Fibroblast of skin of scalp (primary cell): ENCODE measurements around the gene SPECC1L.
A peak's percentile ranks its signal among the peaks of the same experiment; 100 is the strongest.

Experiments used
- DNase-seq: peaks from one replicate; pipeline ENCODE4 v3.0.0-alpha.2; 2013

The SPECC1L gene

DNA sequence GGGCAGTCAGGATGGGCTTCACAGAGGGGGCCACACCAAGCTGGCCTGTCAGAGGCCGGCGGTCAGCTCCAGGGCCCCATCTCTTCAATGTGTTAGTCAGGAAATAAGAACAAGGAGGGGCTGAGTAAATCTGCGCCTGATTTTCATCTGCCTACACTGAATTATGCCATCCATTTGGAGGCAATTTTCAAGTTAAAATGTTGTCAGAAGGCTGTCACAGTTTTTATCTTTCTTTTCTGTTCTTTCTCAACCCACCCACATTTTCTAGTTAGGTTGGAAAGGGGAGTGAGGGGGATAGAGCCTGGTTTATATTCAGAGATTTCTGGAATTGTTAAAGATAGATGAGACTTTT is 175.6 kb downstream of the SPECC1L start:
- DNase-seq = no peak

DNA sequence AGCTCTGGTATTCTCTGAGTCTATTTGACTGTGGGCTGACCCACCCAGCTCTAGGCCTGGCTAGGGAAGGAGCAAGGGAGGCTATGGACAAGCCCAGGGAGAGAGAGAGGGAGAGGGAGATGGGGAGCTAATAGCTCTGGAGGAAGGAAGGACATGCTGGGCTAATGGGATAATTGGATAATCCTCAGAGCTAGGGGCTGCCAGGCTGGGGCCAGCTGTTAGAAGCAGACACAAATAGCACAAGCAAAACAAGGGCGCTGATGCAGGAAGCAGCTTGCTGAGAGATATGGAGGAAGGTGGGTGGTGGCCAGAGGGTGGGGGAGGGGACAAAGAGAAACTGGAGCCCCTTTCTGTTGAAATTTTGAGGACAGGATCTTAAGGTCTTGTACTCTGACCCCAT is 180.0 kb downstream of the SPECC1L start:
- DNase-seq = no peak

- no peak for DNase-seq
Observed at GRCh38 chr22:24451162-24451561, 180.5 kb downstream of the SPECC1L start.

- no peak for DNase-seq
Observed at GRCh38 chr22:24453853-24454252, 183.2 kb downstream of the SPECC1L start.

DNA sequence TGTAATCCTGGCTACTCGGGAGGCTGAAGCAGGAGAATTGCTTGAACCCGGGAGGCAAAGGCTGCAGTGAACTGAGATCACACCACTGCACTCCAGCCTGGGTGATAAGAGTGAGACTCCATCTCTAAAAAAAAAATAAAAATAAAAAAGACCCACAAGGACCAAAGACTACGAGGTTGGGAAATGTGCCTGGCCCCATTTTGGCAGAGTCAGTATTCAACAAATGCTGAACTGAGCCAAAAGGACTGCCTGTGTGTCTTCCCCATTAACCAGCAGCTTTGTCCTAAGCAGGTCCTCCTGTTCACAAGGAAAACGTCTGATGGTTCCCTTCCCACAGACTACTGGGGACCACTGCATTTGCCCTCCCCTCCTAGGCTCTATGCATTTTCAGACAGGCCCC is 184.4 kb downstream of the SPECC1L start:
- no peak for DNase-seq

- no peak for DNase-seq
Observed at GRCh38 chr22:24455751-24456426, 185.3 kb downstream of the SPECC1L start.

DNA sequence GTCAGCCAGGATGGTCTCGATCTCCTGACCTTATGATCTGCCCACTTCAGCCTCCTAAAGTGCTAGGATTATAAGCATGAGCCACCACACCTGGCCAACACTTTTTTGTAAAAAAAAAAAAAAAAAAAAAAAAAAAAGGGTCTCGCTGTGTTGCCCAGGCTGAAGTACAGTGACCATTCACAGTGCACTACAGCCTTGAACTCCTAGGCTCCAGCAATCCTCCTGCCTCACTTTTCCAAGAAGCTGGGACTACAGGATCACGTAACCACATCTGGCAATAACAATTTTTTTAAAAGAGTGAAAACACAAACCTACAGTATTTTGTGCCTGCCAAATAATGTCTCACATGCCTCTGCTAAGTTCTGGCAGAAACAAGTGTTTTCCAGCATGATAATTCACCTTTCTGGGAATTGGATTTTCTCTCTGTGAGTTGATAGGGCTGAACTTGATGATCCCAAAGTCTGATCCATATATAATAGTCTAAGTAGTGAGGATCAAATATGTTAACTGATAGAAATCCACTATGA is 187.3 kb downstream of the SPECC1L start:
- no peak for DNase-seq

GRCh38 chr22:24459911-24460310 is 189.3 kb downstream of the SPECC1L start:
- no peak for DNase-seq

GRCh38 chr22:24460418-24461089 is 189.9 kb downstream of the SPECC1L start:
- DNase-seq = peak; percentile 61

DNA sequence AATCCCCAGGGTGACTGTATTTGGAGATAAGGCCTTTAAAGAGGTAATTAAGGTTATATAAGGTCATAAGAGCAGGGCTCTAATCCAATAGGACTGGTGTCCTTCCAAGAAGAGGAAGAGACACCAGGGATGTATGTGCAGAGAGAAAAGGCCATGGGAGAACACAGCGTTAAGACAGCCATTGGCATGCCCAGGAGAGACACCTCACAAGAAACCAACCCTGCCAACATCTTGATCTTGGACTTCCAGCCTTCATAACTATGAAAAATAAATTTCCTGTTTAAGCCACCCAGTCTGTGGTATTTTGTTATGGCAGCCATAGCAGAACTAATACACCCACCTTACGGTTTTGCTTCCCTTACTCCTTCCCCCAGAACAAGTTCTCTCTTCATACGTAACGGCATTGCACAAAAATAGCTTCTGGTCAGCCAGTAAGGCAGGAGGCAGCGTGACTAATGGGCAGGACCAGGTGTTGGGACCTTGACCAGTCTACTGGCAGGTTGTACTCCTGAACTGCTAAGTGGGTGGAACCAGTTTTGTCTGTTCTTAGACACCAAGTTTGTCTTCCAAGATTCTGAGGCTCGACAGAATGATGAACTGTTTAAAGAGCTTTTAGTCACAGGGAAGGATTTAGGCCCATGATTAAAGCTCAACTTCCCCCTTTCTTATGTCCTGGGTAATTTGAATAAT is 192.6 kb downstream of the SPECC1L start:
- DNase-seq = no peak

DNA sequence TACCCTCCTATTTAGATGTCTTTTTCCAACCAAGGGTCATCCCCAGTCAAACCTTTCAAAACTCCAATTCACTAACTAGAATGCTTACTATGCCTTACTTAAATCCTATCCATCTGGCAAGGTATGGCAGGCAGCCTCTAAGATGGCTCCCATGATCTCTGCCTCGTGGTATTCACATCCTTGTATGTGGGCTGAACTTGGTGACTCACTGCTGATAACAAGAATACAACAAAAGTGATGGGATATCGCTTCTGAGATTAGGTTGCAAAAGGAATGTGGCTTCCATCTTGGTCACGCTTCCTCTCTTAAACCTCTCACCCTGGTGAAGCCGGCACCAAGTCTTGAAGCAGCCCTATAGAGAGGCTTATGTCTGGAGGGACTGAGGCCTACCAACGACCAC is 194.9 kb downstream of the SPECC1L start:
- peak; percentile 65 for DNase-seq

GRCh38 chr22:24465975-24466374 is 195.3 kb downstream of the SPECC1L start:
- no peak for DNase-seq

- DNase-seq = peak; percentile 91
Observed at GRCh38 chr22:24466716-24467328, 196.2 kb downstream of the SPECC1L start.

DNA sequence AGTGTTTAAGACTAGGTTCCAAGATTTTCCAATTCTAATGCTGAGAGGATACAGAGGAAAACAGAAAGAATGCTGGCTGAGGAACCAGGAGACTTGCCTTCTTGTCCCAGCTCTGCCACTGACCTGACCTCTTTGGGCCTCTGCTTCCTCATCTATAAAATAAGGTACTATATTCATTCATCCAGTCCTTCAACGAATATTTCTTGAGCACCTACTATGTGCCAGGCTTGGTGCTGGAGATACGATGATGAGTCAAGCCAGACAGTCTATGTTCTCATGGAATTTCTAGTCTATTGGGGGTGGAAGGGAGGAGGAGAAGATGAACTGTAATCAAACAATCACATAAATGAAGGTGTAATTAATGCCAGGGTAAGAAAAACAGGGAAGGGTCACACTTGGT is 196.7 kb downstream of the SPECC1L start:
- DNase-seq = no peak
